MM.1S (cell line): ENCODE measurements around the gene TMEM235.

Experiments used
- EZH2 ChIP-seq: fragments of 300-600 bp; sonication (generic); optimal IDR thresholded peaks from 2 replicates; pipeline ENCODE3; 2017; ENCODE audit warnings: low read depth, mild to moderate bottlenecking, antibody characterized with exemption, low read length, mixed read lengths
- EZH2phosphoT487 ChIP-seq: fragments of 300-600 bp; sonication (generic); IDR thresholded peaks from 2 replicates; pipeline ENCODE4 v1.6.1; 2018; ENCODE audit warnings: antibody characterized with exemption, low read length
- TF ChIP-seq, protein P1 (sequence below): fragments of 300-600 bp; sonication (generic); IDR thresholded peaks from 2 replicates; pipeline ENCODE4 v1.5.1; 2016; ENCODE audit warnings: antibody characterized with exemption, low read length, mixed read lengths

DNA sequence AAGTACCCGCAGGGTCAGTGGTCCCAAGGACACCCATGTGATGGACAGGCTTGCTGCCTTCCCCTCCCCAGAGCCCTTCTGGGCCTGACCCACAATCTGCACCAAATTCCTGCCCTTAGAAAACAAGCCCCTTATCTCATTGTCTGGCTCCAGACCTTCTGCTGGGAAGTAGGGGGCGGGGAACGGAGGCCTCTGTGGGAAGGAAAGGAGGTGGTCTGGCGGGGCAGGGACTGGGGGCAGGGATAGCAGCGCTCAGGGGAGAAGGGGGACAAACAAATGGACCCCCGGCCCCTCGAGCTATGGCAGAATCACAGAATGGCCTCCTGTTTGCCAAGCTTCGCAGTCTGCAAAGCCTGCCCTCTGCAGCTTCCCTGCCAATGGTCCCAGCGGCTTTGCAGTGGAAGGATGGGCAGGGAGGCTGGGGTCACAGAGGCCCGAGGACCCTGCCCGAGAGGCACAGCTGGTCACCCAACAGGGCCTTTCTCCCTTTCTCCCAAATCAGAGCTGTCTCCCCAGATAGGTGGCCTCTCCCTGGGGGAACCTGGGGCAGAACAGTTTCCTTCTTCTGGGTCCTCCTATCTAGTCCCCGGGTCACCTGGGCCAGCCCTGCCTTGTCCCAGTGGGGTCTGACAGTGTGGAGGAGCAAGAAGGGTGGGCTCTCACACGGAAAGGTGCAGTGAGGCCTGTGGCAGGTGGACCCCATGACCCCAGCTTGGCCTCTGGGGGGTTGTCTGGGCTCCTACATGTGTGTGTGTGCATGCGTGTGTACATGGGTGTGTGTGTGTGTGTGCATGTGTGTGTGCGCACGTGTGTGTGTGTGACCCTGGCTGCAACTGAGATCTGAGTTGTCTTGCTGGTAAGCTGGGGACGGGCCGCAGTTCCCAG lies 25.5 kb downstream of the TMEM235 start:
- TF ChIP-seq, protein P1, sequence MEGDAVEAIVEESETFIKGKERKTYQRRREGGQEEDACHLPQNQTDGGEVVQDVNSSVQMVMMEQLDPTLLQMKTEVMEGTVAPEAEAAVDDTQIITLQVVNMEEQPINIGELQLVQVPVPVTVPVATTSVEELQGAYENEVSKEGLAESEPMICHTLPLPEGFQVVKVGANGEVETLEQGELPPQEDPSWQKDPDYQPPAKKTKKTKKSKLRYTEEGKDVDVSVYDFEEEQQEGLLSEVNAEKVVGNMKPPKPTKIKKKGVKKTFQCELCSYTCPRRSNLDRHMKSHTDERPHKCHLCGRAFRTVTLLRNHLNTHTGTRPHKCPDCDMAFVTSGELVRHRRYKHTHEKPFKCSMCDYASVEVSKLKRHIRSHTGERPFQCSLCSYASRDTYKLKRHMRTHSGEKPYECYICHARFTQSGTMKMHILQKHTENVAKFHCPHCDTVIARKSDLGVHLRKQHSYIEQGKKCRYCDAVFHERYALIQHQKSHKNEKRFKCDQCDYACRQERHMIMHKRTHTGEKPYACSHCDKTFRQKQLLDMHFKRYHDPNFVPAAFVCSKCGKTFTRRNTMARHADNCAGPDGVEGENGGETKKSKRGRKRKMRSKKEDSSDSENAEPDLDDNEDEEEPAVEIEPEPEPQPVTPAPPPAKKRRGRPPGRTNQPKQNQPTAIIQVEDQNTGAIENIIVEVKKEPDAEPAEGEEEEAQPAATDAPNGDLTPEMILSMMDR = no peak
- TF ChIP-seq EZH2 = no peak
- TF ChIP-seq EZH2phosphoT487 = no peak
